ENCODE data around the gene IZUMO1R.

The IZUMO1R gene

DNA sequence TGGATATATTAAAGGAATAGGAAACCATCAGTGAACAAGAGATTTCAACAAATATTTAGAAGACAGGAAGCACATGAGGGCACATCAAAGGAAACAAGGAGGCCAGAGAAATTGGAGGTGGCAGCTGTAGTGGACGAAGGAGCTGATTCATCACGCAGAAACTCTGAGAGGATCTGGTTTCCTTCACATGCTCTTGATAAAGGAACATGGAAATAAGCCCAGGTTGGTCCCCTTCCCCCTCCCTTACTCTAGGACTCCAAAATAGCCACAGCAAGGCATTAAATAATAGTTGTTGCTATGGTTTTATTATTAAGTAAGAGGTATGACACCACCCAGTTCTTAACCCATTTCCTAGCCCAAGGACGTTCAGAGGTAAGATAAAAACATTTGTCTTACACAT lies 11.3 kb downstream of the IZUMO1R start:
- peak; percentile 62 for DNase-seq (ENCODE audit: low read depth)
- no peak overlapping the region for H3K4me3 ChIP-seq (ENCODE audit: control insufficient read depth, low read depth, low read length)
- TF ChIP-seq, protein P1, sequence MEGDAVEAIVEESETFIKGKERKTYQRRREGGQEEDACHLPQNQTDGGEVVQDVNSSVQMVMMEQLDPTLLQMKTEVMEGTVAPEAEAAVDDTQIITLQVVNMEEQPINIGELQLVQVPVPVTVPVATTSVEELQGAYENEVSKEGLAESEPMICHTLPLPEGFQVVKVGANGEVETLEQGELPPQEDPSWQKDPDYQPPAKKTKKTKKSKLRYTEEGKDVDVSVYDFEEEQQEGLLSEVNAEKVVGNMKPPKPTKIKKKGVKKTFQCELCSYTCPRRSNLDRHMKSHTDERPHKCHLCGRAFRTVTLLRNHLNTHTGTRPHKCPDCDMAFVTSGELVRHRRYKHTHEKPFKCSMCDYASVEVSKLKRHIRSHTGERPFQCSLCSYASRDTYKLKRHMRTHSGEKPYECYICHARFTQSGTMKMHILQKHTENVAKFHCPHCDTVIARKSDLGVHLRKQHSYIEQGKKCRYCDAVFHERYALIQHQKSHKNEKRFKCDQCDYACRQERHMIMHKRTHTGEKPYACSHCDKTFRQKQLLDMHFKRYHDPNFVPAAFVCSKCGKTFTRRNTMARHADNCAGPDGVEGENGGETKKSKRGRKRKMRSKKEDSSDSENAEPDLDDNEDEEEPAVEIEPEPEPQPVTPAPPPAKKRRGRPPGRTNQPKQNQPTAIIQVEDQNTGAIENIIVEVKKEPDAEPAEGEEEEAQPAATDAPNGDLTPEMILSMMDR (conservative IDR thresholded peaks at IDR 0.05; ENCODE audit: control insufficient read depth, insufficient read depth, low read depth, low read length) = no peak

DNA sequence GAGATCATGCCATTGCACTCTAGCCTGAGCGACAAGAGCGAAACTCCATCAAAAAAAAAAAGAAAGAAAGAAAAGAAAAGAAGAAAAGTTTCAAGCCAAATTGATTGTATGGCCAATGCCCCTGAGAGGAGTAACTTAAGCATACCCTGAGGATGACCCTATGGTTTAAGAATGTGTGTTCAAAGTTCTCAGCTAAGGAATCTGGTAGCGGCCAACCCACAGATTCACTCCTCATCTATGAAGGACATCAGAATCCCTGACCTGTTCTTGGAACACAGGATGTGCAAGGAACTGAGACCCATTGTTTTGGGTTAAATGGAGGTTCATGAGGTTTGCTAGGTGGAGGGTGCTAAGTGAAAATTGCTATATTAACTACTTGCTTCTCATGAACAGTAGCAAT lies 18.1 kb downstream of the IZUMO1R start:
- no peak overlapping the region for H3K4me3 ChIP-seq (ENCODE audit: control insufficient read depth, low read depth, low read length)
- no peak for DNase-seq (ENCODE audit: low read depth)

DNA sequence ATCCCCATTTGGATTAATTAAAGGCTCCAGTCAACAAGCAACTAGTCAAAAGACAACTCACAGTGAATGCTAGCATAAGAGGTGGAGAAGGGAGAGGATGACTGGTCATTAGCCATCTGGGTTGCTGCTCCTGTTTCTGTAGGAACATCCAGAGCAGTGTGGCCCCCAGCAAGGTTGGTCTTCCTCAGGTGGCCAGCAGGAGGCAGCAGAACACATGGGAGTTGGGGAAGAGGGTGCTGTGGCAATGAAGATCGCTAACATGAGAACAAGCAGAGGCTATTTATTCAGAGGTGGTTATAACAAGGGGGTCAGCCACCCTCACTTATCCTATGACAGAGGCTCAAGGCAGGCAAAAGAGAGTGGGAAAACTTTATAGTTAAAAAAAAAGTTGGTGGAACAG lies 21.3 kb downstream of the IZUMO1R start:
- TF ChIP-seq, protein P1 (conservative IDR thresholded peaks at IDR 0.05; ENCODE audit: control insufficient read depth, insufficient read depth, low read depth, low read length) = peak; percentile 65
- DNase-seq (ENCODE audit: low read depth) = peak; percentile 56
- H3K4me3 ChIP-seq (ENCODE audit: control insufficient read depth, low read depth, low read length) = no peak overlapping the region

More for the DNA sequence above, 18.1 kb downstream of the IZUMO1R start:
- TF ChIP-seq, protein P1 (conservative IDR thresholded peaks at IDR 0.05; ENCODE audit: control insufficient read depth, insufficient read depth, low read depth, low read length) = no peak

DNA sequence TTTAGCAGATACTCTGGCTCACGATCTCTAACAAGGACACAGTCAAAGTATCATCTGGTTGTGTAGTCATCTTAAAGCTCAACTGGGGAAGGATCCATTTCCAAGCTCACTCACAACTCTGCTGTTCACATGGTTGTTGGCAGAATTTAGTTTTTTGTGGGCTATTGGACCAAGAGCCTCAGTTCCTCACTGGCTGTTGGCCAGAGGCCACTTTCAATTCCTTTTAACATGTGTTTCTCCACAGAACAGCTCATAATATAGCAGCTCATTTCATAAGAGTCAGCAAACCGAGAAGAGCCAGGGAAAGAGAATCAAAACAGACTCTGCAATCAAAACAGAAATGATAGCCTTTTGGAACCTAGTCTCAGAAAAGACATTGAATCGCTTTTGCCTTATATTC lies 22.6 kb downstream of the IZUMO1R start:
- DNase-seq (ENCODE audit: low read depth) = no peak
- TF ChIP-seq, protein P1 (conservative IDR thresholded peaks at IDR 0.05; ENCODE audit: control insufficient read depth, insufficient read depth, low read depth, low read length) = no peak
- no peak overlapping the region for H3K4me3 ChIP-seq (ENCODE audit: control insufficient read depth, low read depth, low read length)

DNA sequence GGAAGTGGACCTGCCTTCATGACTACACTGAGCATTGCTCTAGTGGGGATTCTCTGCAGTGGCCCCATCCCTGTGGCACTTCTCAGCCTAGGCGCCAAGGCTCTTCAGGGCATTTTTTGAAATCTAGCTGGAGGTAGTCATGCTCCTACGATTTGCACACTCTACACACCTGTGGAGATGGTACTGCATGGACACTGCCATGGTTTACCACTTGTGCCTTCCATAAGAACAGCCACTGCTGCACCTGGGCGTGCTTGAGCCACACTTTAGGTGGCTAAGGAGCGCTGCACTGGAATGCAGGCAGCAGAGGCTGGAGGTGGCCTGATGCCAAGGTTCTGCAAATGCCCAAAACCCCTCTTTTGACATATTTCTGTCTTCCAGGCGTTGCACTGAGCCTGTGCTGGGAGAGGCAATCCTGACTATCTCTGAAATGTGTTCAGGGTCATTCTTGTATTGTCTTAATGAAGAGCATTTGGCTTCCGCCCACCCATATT lies 24.3 kb downstream of the IZUMO1R start:
- no peak for DNase-seq (ENCODE audit: low read depth)
- H3K4me3 ChIP-seq (ENCODE audit: control insufficient read depth, low read depth, low read length) = no peak overlapping the region
- TF ChIP-seq, protein P1 (conservative IDR thresholded peaks at IDR 0.05; ENCODE audit: control insufficient read depth, insufficient read depth, low read depth, low read length) = no peak

DNA sequence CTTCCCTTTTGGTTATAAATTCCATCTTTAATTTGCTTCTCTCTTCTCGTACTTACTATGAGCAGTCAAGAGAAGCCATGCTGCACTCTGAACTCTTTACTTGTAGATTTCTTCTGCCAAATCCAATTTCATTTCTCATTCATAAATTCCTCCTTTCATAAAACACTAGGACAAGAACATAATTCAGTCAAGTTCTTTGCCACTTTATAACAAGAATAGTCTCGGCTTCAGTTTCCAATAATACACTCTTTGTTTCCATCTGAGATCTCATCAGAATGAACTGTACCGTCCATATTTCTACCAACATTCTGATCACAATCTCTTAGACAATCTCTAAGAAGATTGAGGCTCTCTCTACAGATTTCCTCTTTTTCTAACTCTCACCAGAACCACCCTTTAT lies 25.1 kb downstream of the IZUMO1R start:
- DNase-seq (ENCODE audit: low read depth) = no peak
- no peak overlapping the region for H3K4me3 ChIP-seq (ENCODE audit: control insufficient read depth, low read depth, low read length)
- TF ChIP-seq, protein P1 (conservative IDR thresholded peaks at IDR 0.05; ENCODE audit: control insufficient read depth, insufficient read depth, low read depth, low read length) = no peak

DNA sequence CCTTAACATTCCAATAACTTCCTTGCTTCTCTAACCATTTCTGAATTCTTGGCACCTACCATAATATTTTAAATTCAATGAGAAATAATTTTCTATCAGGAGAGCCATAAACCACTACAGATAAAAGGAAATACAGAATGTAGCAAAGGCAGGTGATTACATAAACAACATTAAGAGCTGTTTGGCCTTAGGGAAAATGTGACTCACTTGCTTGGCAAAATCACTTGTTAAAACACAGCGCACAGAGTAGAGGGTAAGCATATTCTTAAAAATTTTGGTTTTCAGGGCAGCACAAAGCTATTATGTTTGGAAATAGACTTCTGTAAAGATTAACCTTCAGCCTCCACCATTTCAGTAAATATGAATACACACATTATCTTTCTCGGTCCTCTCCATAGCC lies 26.4 kb downstream of the IZUMO1R start:
- peak; percentile 11 for DNase-seq (ENCODE audit: low read depth)
- TF ChIP-seq, protein P1 (conservative IDR thresholded peaks at IDR 0.05; ENCODE audit: control insufficient read depth, insufficient read depth, low read depth, low read length) = no peak
- no peak overlapping the region for H3K4me3 ChIP-seq (ENCODE audit: control insufficient read depth, low read depth, low read length)
